Measurements from ENCODE around the gene FNIP1.

FNIP1 gene

DNA sequence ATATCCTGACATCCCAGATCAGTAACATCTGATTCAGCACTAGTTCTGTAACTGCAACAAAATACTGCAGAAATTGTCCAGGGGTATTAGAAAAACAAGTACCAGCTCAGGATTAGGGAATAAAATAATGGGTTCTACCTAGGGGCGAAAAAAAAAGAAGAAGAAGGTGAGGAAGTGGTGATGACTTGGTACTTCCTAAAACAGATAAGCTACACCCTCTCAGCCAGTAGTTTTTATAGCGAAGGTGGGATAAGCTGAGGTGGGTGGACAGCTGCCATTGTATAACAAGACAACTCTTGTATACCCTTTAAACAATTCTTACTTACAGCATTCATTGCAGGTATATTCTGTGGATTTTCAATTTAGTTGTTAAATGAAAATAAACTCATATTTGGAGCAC is 180.9 kb downstream of the FNIP1 start:
- TF ChIP-seq, protein P1, sequence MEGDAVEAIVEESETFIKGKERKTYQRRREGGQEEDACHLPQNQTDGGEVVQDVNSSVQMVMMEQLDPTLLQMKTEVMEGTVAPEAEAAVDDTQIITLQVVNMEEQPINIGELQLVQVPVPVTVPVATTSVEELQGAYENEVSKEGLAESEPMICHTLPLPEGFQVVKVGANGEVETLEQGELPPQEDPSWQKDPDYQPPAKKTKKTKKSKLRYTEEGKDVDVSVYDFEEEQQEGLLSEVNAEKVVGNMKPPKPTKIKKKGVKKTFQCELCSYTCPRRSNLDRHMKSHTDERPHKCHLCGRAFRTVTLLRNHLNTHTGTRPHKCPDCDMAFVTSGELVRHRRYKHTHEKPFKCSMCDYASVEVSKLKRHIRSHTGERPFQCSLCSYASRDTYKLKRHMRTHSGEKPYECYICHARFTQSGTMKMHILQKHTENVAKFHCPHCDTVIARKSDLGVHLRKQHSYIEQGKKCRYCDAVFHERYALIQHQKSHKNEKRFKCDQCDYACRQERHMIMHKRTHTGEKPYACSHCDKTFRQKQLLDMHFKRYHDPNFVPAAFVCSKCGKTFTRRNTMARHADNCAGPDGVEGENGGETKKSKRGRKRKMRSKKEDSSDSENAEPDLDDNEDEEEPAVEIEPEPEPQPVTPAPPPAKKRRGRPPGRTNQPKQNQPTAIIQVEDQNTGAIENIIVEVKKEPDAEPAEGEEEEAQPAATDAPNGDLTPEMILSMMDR (IDR thresholded peaks at IDR 0.05; ENCODE audit: extremely low read depth, missing control alignments) = no peak
- no peak for DNase-seq (ENCODE audit: low spot score)

DNA sequence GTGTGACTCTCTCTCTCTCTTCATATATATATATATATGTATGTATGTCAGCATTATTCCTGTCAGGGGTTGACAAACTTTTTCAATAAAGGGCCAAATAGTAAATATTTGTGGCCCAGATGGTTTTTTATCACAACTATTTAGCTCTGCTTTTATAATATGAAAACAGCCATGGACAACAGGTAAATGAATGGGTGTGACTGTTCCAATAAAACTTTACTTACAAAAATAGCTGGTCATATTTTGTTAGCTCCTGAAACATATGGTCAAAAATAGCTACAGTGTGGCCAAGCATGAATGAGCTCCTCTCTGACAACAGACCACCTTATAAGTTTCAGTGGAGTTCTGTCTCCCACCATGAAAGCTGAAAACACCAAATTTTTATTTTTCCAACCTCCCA is 183.4 kb downstream of the FNIP1 start:
- TF ChIP-seq, protein P1 (IDR thresholded peaks at IDR 0.05; ENCODE audit: extremely low read depth, missing control alignments) = no peak
- no peak for DNase-seq (ENCODE audit: low spot score)

DNA sequence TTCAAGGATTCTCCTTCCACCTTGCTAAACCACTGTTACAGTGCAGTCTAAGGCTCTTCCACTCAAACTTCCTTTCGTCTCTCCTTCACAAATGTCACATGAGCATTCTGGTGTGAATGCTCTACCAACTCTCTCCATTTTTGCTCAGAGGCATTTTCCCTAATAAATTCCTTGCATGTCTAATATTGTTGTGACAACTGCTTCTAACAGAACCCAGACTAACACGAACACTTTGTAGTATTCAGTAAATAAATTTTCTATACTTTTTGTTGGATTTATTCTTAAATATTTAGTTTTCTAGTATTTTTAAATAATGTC is 185.8 kb downstream of the FNIP1 start:
- TF ChIP-seq, protein P1 (IDR thresholded peaks at IDR 0.05; ENCODE audit: extremely low read depth, missing control alignments) = no peak
- DNase-seq (ENCODE audit: low spot score) = no peak

DNA sequence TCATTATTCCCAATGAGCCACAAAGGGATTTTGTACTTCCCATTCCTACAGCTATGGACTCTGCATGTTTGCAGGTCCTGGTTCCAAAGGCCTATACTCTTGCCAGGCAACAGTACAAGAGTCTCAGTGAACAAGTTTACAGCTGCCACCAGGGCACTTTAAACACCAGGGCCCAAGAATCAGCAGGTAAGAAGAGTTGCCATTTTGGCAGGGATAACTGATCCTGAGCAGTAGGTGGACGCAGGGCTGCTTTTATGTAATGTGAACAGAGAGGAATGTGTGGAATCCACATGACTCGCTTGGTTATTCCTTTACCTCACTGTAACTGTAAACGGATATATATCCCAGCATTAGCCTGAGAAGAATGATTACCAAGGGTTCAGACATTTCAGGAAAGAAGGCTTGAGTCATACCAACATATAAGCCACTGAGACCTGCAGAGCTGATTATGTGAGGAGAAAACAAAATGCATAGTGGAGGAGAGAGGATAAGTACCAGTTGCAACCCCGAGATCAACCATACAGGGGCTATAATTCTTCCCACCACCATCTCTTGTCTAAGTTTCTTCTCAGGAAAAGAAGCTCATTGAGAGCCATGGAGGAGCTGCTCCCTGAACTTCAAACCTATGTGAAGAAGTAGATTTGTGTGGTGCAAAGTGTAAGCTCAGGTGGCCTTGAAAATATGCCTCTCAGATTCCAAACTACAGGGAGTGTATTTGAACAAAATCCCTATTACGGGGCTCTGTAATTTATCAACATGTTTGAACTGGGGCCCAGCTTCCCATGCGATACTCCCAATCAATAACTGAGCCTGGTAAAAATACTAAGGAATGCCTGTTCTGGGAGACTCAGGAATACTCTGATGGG is 186.4 kb downstream of the FNIP1 start:
- DNase-seq (ENCODE audit: low spot score) = no peak
- TF ChIP-seq, protein P1 (IDR thresholded peaks at IDR 0.05; ENCODE audit: extremely low read depth, missing control alignments) = no peak

DNA sequence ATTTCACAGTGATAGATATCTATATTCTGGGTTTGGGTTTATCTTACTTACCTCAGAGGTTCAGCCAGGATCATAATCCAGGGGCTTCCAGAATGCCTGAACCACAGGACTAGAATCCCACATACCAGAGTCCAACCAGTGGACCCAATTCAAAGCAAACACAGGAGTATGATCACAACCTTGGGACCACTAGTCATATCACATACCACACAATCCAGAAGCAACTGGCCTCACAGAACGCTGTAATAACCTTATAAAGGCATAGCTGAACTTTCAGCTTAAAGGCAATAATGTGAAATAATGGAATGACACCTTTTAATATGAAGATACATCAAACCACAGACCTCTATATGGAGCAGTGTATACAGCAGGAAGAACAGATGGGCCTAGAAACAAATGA is 187.0 kb downstream of the FNIP1 start:
- TF ChIP-seq, protein P1 (IDR thresholded peaks at IDR 0.05; ENCODE audit: extremely low read depth, missing control alignments) = no peak
- no peak for DNase-seq (ENCODE audit: low spot score)

DNA sequence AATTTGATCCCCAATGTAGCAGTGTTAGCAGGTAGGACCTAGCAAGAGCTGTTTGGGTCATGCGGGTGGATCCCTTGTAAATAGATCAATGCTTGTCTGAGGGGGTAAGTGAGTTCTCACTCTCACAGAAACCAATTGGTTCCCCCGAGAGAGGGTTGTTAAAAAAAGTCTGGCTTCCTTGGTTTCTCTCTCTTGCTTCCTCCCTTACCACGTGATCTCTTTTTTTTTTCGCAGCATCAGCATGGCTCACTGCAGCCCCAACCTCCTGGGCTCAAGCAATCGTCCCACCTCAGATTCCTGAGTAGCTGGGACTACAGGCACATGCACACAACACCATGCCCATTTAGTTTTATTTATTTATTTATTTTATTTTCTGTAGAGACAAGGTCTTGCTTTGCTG is 188.2 kb downstream of the FNIP1 start:
- TF ChIP-seq, protein P1 (IDR thresholded peaks at IDR 0.05; ENCODE audit: extremely low read depth, missing control alignments) = no peak
- DNase-seq (ENCODE audit: low spot score) = no peak

DNA sequence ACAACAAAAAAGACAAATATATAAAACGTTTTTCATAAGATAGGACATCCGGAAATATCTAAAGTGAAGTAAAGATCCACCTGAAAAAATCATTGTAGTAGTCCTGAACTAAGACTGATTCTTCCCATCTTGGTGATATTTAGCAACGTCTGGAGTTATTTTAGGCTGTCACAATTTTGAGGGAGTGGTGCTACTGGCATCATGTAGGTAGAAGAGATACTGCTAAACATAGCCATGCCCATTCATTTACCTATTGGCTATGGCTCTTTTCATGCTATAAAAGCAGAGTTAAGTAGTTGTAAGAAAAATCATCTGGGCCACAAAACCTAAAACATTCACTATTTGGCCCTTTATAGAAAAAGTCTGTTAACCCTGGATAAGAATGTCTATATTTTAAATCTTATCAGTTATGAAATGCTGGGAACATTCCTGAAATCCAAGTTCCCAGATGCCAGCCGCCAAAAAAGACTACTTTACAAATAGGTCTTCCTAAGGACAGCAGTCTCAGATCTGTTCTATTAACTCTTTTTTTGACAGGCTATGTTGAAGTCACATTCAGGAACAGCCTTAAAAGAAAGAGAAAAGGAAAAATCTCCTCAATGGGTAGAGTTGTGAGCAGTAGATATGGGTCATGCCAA is 188.8 kb downstream of the FNIP1 start:
- no peak for DNase-seq (ENCODE audit: low spot score)
- TF ChIP-seq, protein P1 (IDR thresholded peaks at IDR 0.05; ENCODE audit: extremely low read depth, missing control alignments) = no peak

Measured in GM20000 (cell line).